K562 (cell line): ENCODE data around the gene AIRE. TPM values are rescaled to one million over a fixed set of nuclear protein-coding genes. Genes with fewer than 3 reads are reported as not detected.

ENCODE experiments used
- polyA plus RNA-seq, 8 experiments: library from polyadenylated mRNA; depleted of rRNA in 4 of 8; stranded (reverse) in 5 of 8; unstranded in 3 of 8; fragments of >200 nt; fragmentation: Nextera tagmentation in 2 of 8; fragmentation: Illumina TruSeq in 1 of 8; extraction: Ambion mirVana in 2 of 8; extraction: Trizol in 1 of 8; gene quantifications; 2 replicates each; pipeline versions ENCODE4 v1.2.1 to v1.2.3, GENCODE V29; 2011 to 2014; ENCODE audit warnings: inconsistent platforms in 1 of 8, missing spikeins in 1 of 8
- small RNA-seq: library from RNA; depleted of rRNA; stranded (forward); fragments of <200 nt; gene quantifications from one replicate; pipeline ENCODE3, GENCODE V24; 2014
- total RNA-seq, 7 experiments: library from RNA; depleted of rRNA in 6 of 7; stranded (reverse); fragments of >200 nt in 6 of 7; fragmentation: Illumina TruSeq in 2 of 7; extraction: Trizol in 2 of 7; gene quantifications; 2 replicates each; pipeline versions ENCODE4 v1.2.1 to v1.2.3, GENCODE V29; 2011 to 2021; ENCODE audit warnings: low replicate concordance in 1 of 7

AIRE gene
- total and polyA plus RNA-seq, 9 of the 15 experiments (the other 6 are each of a cell fraction or from before 2014, with no cell fraction given), result 0.01 TPM; not detected in 8

Small RNAs within 50 kb of the gene (small RNA-seq; reads per million reads assigned to genes)
- gene AP001059.3, result not detected

Other genes starting within 250 kb of the AIRE start
Only the 7 nearest of the 8 such genes appear.
- gene GATD3, start 152.2 kb upstream of the AIRE start, total RNA-seq (2014; rRNA removed), result 45.4 and 64.8 TPM in 2 replicates
- 20.4 and 26.6 TPM in 2 replicates for gene GATD3, start 152.2 kb upstream of the AIRE start, total RNA-seq (2014; rRNA removed; fragmentation: Illumina TruSeq; extraction: Trizol)
- 37.8 and 39.5 TPM in 2 replicates for gene GATD3, start 152.2 kb upstream of the AIRE start, total RNA-seq (2015; rRNA removed; fragmentation: Illumina TruSeq; extraction: Trizol)
- 70.1 and 77.0 TPM in 2 replicates for gene GATD3, start 152.2 kb upstream of the AIRE start, total RNA-seq (2021)
- 45.4 and 47.3 TPM in 2 replicates for gene GATD3, start 152.2 kb upstream of the AIRE start, polyA plus RNA-seq (2011; rRNA removed)
- gene GATD3, start 152.2 kb upstream of the AIRE start, polyA plus RNA-seq (2014; fragmentation: Illumina TruSeq; extraction: Trizol), result 25.3 and 36.6 TPM in 2 replicates
- 10 to 100 TPM; 11.2 to 24.9 TPM for gene GATD3, start 152.2 kb upstream of the AIRE start, polyA plus RNA-seq (2014; fragmentation: Nextera tagmentation; extraction: Ambion mirVana)
- 65.4 and 78.6 TPM in 2 replicates for gene GATD3, start 152.2 kb upstream of the AIRE start, polyA plus RNA-seq (2014; rRNA removed)
- gene ICOSLG, start 44.9 kb upstream of the AIRE start, total RNA-seq (2014; rRNA removed), result 0.18 and 0.24 TPM in 2 replicates
- 0.07 TPM in 1 of 2 replicates, not detected in the other for gene ICOSLG, start 44.9 kb upstream of the AIRE start, total RNA-seq (2014; rRNA removed; fragmentation: Illumina TruSeq; extraction: Trizol)
- gene ICOSLG, start 44.9 kb upstream of the AIRE start, total RNA-seq (2015; rRNA removed; fragmentation: Illumina TruSeq; extraction: Trizol), result 0.07 and 0.19 TPM in 2 replicates
- gene ICOSLG, start 44.9 kb upstream of the AIRE start, total RNA-seq (2021), result 0.34 and 0.62 TPM in 2 replicates
- 1.4 and 2.8 TPM in 2 replicates for gene ICOSLG, start 44.9 kb upstream of the AIRE start, polyA plus RNA-seq (2011; rRNA removed)
- 0.15 and 0.39 TPM in 2 replicates for gene ICOSLG, start 44.9 kb upstream of the AIRE start, polyA plus RNA-seq (2014; fragmentation: Illumina TruSeq; extraction: Trizol)
- under 1 TPM; 0.01 TPM for gene ICOSLG, start 44.9 kb upstream of the AIRE start, polyA plus RNA-seq (2014; fragmentation: Nextera tagmentation; extraction: Ambion mirVana)
- 0.15 and 0.23 TPM in 2 replicates for gene ICOSLG, start 44.9 kb upstream of the AIRE start, polyA plus RNA-seq (2014; rRNA removed)
- 0.12 TPM in 1 of 2 replicates, not detected in the other for gene DNMT3L, start 24.0 kb upstream of the AIRE start, total RNA-seq (2014; rRNA removed)
- gene DNMT3L, start 24.0 kb upstream of the AIRE start, total RNA-seq (2014; rRNA removed; fragmentation: Illumina TruSeq; extraction: Trizol), result not detected in 2 replicates
- gene DNMT3L, start 24.0 kb upstream of the AIRE start, total RNA-seq (2015; rRNA removed; fragmentation: Illumina TruSeq; extraction: Trizol), result not detected in 2 replicates
- not detected in 2 replicates for gene DNMT3L, start 24.0 kb upstream of the AIRE start, total RNA-seq (2021)
- 0.09 TPM in 1 of 2 replicates, not detected in the other for gene DNMT3L, start 24.0 kb upstream of the AIRE start, polyA plus RNA-seq (2011; rRNA removed)
- gene DNMT3L, start 24.0 kb upstream of the AIRE start, polyA plus RNA-seq (2014; fragmentation: Illumina TruSeq; extraction: Trizol), result not detected in 2 replicates
- not detected for gene DNMT3L, start 24.0 kb upstream of the AIRE start, polyA plus RNA-seq (2014; fragmentation: Nextera tagmentation; extraction: Ambion mirVana)
- gene DNMT3L, start 24.0 kb upstream of the AIRE start, polyA plus RNA-seq (2014; rRNA removed), result 0.08 TPM in 1 of 2 replicates, not detected in the other
- 86.9 and 98.3 TPM in 2 replicates for gene PFKL, start 14.2 kb downstream of the AIRE start, total RNA-seq (2014; rRNA removed)
- 13.8 and 22.2 TPM in 2 replicates for gene PFKL, start 14.2 kb downstream of the AIRE start, total RNA-seq (2014; rRNA removed; fragmentation: Illumina TruSeq; extraction: Trizol)
- 45.6 and 45.8 TPM in 2 replicates for gene PFKL, start 14.2 kb downstream of the AIRE start, total RNA-seq (2015; rRNA removed; fragmentation: Illumina TruSeq; extraction: Trizol)
- gene PFKL, start 14.2 kb downstream of the AIRE start, total RNA-seq (2021), result 108 and 124 TPM in 2 replicates
- gene PFKL, start 14.2 kb downstream of the AIRE start, polyA plus RNA-seq (2011; rRNA removed), result 50.0 and 84.1 TPM in 2 replicates
- 37.6 and 65.2 TPM in 2 replicates for gene PFKL, start 14.2 kb downstream of the AIRE start, polyA plus RNA-seq (2014; fragmentation: Illumina TruSeq; extraction: Trizol)
- gene PFKL, start 14.2 kb downstream of the AIRE start, polyA plus RNA-seq (2014; fragmentation: Nextera tagmentation; extraction: Ambion mirVana), result 1 to 10 TPM; 1.1 to 3.9 TPM
- gene PFKL, start 14.2 kb downstream of the AIRE start, polyA plus RNA-seq (2014; rRNA removed), result 83.0 and 83.1 TPM in 2 replicates
- gene CFAP410, start 53.5 kb downstream of the AIRE start, total RNA-seq (2014; rRNA removed), result 12.6 and 17.3 TPM in 2 replicates
- 0.35 and 0.55 TPM in 2 replicates for gene CFAP410, start 53.5 kb downstream of the AIRE start, total RNA-seq (2014; rRNA removed; fragmentation: Illumina TruSeq; extraction: Trizol)
- gene CFAP410, start 53.5 kb downstream of the AIRE start, total RNA-seq (2015; rRNA removed; fragmentation: Illumina TruSeq; extraction: Trizol), result 2.6 and 2.7 TPM in 2 replicates
- gene CFAP410, start 53.5 kb downstream of the AIRE start, total RNA-seq (2021), result 7.6 and 8.3 TPM in 2 replicates
- gene CFAP410, start 53.5 kb downstream of the AIRE start, polyA plus RNA-seq (2011; rRNA removed), result 2.3 and 5.5 TPM in 2 replicates
- 0.52 and 2.1 TPM in 2 replicates for gene CFAP410, start 53.5 kb downstream of the AIRE start, polyA plus RNA-seq (2014; fragmentation: Illumina TruSeq; extraction: Trizol)
- gene CFAP410, start 53.5 kb downstream of the AIRE start, polyA plus RNA-seq (2014; fragmentation: Nextera tagmentation; extraction: Ambion mirVana), result under 1 TPM; 0.07 to 0.18 TPM
- gene CFAP410, start 53.5 kb downstream of the AIRE start, polyA plus RNA-seq (2014; rRNA removed), result 6.5 and 8.1 TPM in 2 replicates
- 1.5 and 2.1 TPM in 2 replicates for gene TRPM2, start 67.7 kb downstream of the AIRE start, total RNA-seq (2014; rRNA removed)
- gene TRPM2, start 67.7 kb downstream of the AIRE start, total RNA-seq (2014; rRNA removed; fragmentation: Illumina TruSeq; extraction: Trizol), result 0.29 and 0.33 TPM in 2 replicates
- gene TRPM2, start 67.7 kb downstream of the AIRE start, total RNA-seq (2015; rRNA removed; fragmentation: Illumina TruSeq; extraction: Trizol), result 2.0 and 2.2 TPM in 2 replicates
- gene TRPM2, start 67.7 kb downstream of the AIRE start, total RNA-seq (2021), result 1.9 and 2.1 TPM in 2 replicates
- 0.34 and 0.36 TPM in 2 replicates for gene TRPM2, start 67.7 kb downstream of the AIRE start, polyA plus RNA-seq (2011; rRNA removed)
- gene TRPM2, start 67.7 kb downstream of the AIRE start, polyA plus RNA-seq (2014; fragmentation: Illumina TruSeq; extraction: Trizol), result 0.98 and 1.7 TPM in 2 replicates
- gene TRPM2, start 67.7 kb downstream of the AIRE start, polyA plus RNA-seq (2014; fragmentation: Nextera tagmentation; extraction: Ambion mirVana), result not detected
- gene TRPM2, start 67.7 kb downstream of the AIRE start, polyA plus RNA-seq (2014; rRNA removed), result 0.82 and 2.0 TPM in 2 replicates
- gene LRRC3, start 169.6 kb downstream of the AIRE start, total RNA-seq (2014; rRNA removed), result not detected in 2 replicates
- not detected in 2 replicates for gene LRRC3, start 169.6 kb downstream of the AIRE start, total RNA-seq (2014; rRNA removed; fragmentation: Illumina TruSeq; extraction: Trizol)
- not detected in 2 replicates for gene LRRC3, start 169.6 kb downstream of the AIRE start, total RNA-seq (2015; rRNA removed; fragmentation: Illumina TruSeq; extraction: Trizol)
- gene LRRC3, start 169.6 kb downstream of the AIRE start, total RNA-seq (2021), result 0.04 TPM in 2 replicates
- gene LRRC3, start 169.6 kb downstream of the AIRE start, polyA plus RNA-seq (2011; rRNA removed), result 0.03 and 0.04 TPM in 2 replicates
- not detected in 2 replicates for gene LRRC3, start 169.6 kb downstream of the AIRE start, polyA plus RNA-seq (2014; fragmentation: Illumina TruSeq; extraction: Trizol)
- gene LRRC3, start 169.6 kb downstream of the AIRE start, polyA plus RNA-seq (2014; fragmentation: Nextera tagmentation; extraction: Ambion mirVana), result not detected
- 0.03 TPM in 1 of 2 replicates, not detected in the other for gene LRRC3, start 169.6 kb downstream of the AIRE start, polyA plus RNA-seq (2014; rRNA removed)